SU-DHL-6 (cell line): ENCODE results near the gene LYG2.

ENCODE experiments used
- H2AFZ ChIP-seq: fragments of 200-600 bp; sonication (generic); 2 replicates; pipeline ENCODE4 v1.6.1; 2014; ENCODE audit warnings: low read depth, mild to moderate bottlenecking, moderate library complexity, mixed read lengths, antibody characterized with exemption, low read length; ENCODE audit not compliant: severe bottlenecking
- H3F3A ChIP-seq: fragments of 200-600 bp; shearing (Covaris generic); 2 replicates; pipeline ENCODE4 v1.6.0; 2016; ENCODE audit warnings: antibody characterized with exemption, mild to moderate bottlenecking; ENCODE audit not compliant: insufficient read depth
- H3K27ac ChIP-seq: fragments of 200-600 bp; sonication (generic); 2 replicates; pipeline ENCODE4 v1.5.1; 2016; ENCODE audit warnings: low read depth, mild to moderate bottlenecking, low read length, moderate library complexity, mixed read lengths
- H3K27me3 ChIP-seq: fragments of 200-600 bp; sonication (generic), shearing (Covaris generic); 2 replicates; pipeline ENCODE4 v1.6.0; 2014; ENCODE audit warnings: mild to moderate bottlenecking, low read length
- H3K36me3 ChIP-seq: fragments of 200-600 bp; sonication (generic); 2 replicates; pipeline ENCODE4 v1.6.1; 2014; ENCODE audit warnings: mild to moderate bottlenecking, low read length, mixed read lengths
- H3K4me2 ChIP-seq: fragments of 300-600, 200-600 bp; shearing (Covaris generic), sonication (generic); 2 replicates; pipeline ENCODE4 v1.6.0; 2014; ENCODE audit warnings: low read length, low read depth, mild to moderate bottlenecking; ENCODE audit not compliant: poor library complexity, severe bottlenecking
- H3K4me3 ChIP-seq: fragments of 200-600 bp; sonication (generic); 2 replicates; pipeline ENCODE4 v1.5.1; 2014; ENCODE audit warnings: antibody characterized with exemption, low read length, mild to moderate bottlenecking, mixed read lengths; ENCODE audit not compliant: insufficient read depth, poor library complexity, severe bottlenecking
- H3K79me2 ChIP-seq: fragments of 200-600 bp; sonication (generic); 2 replicates; pipeline ENCODE4 v1.6.1; 2014; ENCODE audit warnings: mild to moderate bottlenecking, low read length, moderate library complexity; ENCODE audit not compliant: insufficient read depth
- H3K9ac ChIP-seq: fragments of 200-600 bp; sonication (generic); 2 replicates; pipeline ENCODE4 v1.7.0; 2014; ENCODE audit warnings: mild to moderate bottlenecking, low read length
- H3K9me2 ChIP-seq: fragments of 200-600 bp; sonication (generic); replicated peaks from 2 replicates; pipeline ENCODE4 v1.6.1; 2014; ENCODE audit warnings: low read length; ENCODE audit not compliant: insufficient read depth
- H3K9me3 ChIP-seq: fragments of 200-600 bp; sonication (generic); 2 replicates; pipeline ENCODE4 v1.6.1; 2014; ENCODE audit warnings: low read length, mixed read lengths; ENCODE audit not compliant: insufficient read depth
- H4K20me1 ChIP-seq: fragments of 200-600 bp; sonication (generic); 2 replicates; pipeline ENCODE4 v1.6.1; 2014; ENCODE audit warnings: low read depth, mild to moderate bottlenecking, antibody characterized with exemption, low read length, moderate library complexity, mixed read lengths
- EZH2phosphoT487 ChIP-seq: fragments of 200-600 bp; sonication (generic), shearing (Covaris generic); conservative IDR thresholded peaks from 2 replicates; pipeline ENCODE4 v1.6.1; 2018; ENCODE audit warnings: mild to moderate bottlenecking, antibody characterized with exemption, low read length, moderate library complexity, mixed read lengths
- TF ChIP-seq, protein P1 (sequence below): fragments of 200-600 bp; sonication (generic); IDR thresholded peaks from one replicate; pipeline ENCODE4 v1.5.1; 2017; ENCODE audit warnings: antibody characterized with exemption, mild to moderate bottlenecking, low read length, moderate library complexity; ENCODE audit not compliant: insufficient read depth, poor library complexity, severe bottlenecking

The LYG2 gene

DNA sequence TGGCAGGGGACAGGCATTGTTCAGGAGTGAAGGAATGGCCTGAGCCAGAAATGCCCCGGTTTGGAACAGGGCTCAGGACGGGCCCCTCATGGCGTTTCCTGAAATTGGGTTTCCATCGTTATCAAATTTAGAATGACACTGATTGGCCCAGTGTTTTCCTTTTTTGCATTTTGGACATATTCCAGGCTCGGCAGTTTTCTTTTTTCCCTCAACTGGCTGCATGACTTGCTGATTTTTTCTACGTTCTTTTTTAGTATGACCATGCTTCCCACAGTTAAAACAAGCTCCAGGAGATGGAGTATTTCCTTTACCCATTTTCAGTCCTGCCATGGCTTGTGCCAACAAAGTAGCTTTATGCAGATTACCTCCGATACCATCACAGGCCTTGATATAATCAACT, 20.4 kb upstream of the LYG2 start:
- Histone ChIP-seq H3K27ac (no peak overlapping the region), H3F3A (no peaks in the 10 kb centered on the region), H3K9me3 (peaks cover 8% of the 10 kb centered on the region), H3K79me2 (no peaks in the 10 kb centered on the region), H3K4me2 (no peak overlapping the region), H3K36me3 (no peaks in the 10 kb centered on the region; the same call in 1 of the 2 replicates), H3K27me3 (no peaks in the 10 kb centered on the region), H2AFZ (no peak overlapping the region), H3K4me3 (no peak overlapping the region), H3K9me2 (no peaks in the 10 kb centered on the region), H3K9ac (no peak overlapping the region), H4K20me1 (no peaks in the 10 kb centered on the region)
- no peak for TF ChIP-seq EZH2phosphoT487
- TF ChIP-seq, protein P1, sequence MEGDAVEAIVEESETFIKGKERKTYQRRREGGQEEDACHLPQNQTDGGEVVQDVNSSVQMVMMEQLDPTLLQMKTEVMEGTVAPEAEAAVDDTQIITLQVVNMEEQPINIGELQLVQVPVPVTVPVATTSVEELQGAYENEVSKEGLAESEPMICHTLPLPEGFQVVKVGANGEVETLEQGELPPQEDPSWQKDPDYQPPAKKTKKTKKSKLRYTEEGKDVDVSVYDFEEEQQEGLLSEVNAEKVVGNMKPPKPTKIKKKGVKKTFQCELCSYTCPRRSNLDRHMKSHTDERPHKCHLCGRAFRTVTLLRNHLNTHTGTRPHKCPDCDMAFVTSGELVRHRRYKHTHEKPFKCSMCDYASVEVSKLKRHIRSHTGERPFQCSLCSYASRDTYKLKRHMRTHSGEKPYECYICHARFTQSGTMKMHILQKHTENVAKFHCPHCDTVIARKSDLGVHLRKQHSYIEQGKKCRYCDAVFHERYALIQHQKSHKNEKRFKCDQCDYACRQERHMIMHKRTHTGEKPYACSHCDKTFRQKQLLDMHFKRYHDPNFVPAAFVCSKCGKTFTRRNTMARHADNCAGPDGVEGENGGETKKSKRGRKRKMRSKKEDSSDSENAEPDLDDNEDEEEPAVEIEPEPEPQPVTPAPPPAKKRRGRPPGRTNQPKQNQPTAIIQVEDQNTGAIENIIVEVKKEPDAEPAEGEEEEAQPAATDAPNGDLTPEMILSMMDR = no peak

DNA sequence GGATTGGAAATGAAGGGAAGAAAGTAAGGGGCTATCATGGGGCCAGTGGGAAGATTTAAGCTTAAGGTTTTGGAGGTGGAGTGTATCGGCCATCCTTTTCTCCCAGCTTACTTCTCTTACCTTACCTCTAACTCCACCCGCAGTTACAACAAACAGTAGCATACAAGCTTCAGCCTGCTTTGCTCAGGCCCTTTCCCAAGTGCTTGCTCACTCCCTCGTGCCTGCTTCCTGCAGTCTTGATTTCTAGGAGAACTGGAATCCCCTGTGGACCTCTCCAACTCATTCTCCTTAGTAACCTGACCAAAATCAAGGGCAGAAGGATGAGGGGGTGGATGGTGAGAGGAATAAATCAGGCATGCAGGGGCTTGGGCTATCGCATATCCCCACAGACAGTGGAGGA, 5.8 kb upstream of the LYG2 start:
- Histone ChIP-seq H3F3A (no peaks in the 10 kb centered on the region), H3K9me2 (no peaks in the 10 kb centered on the region), H2AFZ (no peak overlapping the region), H3K36me3 (no peaks in the 10 kb centered on the region), H3K27ac (no peak overlapping the region), H3K27me3 (no peaks in the 10 kb centered on the region), H3K9me3 (no peaks in the 10 kb centered on the region), H3K4me2 (no peak overlapping the region), H4K20me1 (no peaks in the 10 kb centered on the region), H3K79me2 (no peaks in the 10 kb centered on the region), H3K9ac (no peak overlapping the region), H3K4me3 (no peak overlapping the region)
- TF ChIP-seq, protein P1 = no peak
- no peak for TF ChIP-seq EZH2phosphoT487

DNA sequence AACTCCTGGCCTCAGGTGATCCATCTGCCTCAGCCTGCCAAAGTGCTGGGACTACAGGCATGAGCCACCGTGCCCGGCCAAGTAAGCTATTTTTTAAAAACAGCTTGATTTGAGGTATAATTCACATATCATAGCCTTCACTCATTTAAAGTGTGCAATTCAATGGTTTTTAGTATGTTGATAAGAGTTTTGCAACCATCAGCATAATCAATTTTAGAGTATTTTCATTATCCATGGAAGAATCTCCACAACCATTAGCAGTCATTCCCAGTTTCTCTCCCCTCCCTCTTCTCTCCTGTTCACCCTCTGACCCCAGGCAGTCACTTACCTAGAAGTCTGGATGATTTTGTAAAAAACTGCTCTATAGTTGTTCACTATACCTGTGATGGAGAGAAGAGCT, 4.7 kb upstream of the LYG2 start:
- Histone ChIP-seq H2AFZ (no peak overlapping the region), H3K27ac (no peak overlapping the region), H4K20me1 (no peaks in the 10 kb centered on the region), H3K4me3 (no peak overlapping the region), H3K4me2 (no peak overlapping the region), H3K9me2 (no peaks in the 10 kb centered on the region), H3K36me3 (no peaks in the 10 kb centered on the region), H3F3A (no peaks in the 10 kb centered on the region), H3K27me3 (no peaks in the 10 kb centered on the region), H3K9me3 (no peaks in the 10 kb centered on the region), H3K9ac (no peak overlapping the region), H3K79me2 (no peaks in the 10 kb centered on the region)
- no peak for TF ChIP-seq EZH2phosphoT487
- TF ChIP-seq, protein P1 = no peak
